Effector memory CD4-positive, alpha-beta T cell (primary cell): ENCODE measurements around the gene TM4SF20.

Source experiments
- DNase-seq, 3 donors: peaks; one replicate each; pipeline ENCODE4 v3.0.0-alpha.2; 2020
- H3K27ac ChIP-seq: 2 replicates; pipeline ENCODE4 v1.7.0; 2013; ENCODE audit warnings: mild to moderate bottlenecking, low read length, moderate library complexity; ENCODE audit not compliant: insufficient read depth, poor library complexity, severe bottlenecking
- H3K27me3 ChIP-seq: replicated peaks from 2 replicates; pipeline ENCODE4 v1.7.0; 2013; ENCODE audit warnings: mild to moderate bottlenecking, low read length; ENCODE audit not compliant: insufficient read depth, control insufficient read depth, poor library complexity, severe bottlenecking
- H3K36me3 ChIP-seq: 2 replicates; pipeline ENCODE4 v1.7.0; 2013; ENCODE audit warnings: mild to moderate bottlenecking, low read length, moderate library complexity; ENCODE audit not compliant: control insufficient read depth, insufficient read depth
- H3K4me1 ChIP-seq: 2 replicates; pipeline ENCODE4 v1.7.0; 2013; ENCODE audit warnings: low read length, mild to moderate bottlenecking; ENCODE audit not compliant: control insufficient read depth, insufficient read depth, poor library complexity, severe bottlenecking
- H3K4me3 ChIP-seq: 2 replicates; pipeline ENCODE4 v1.7.0; 2013; ENCODE audit warnings: low read length, low read depth, mild to moderate bottlenecking; ENCODE audit not compliant: insufficient read depth, poor library complexity, severe bottlenecking
- H3K9me3 ChIP-seq: 2 replicates; pipeline ENCODE4 v1.7.0; 2013; ENCODE audit warnings: mild to moderate bottlenecking, low read length, moderate library complexity; ENCODE audit not compliant: control insufficient read depth

Gene TM4SF20

GRCh38 chr2:227344231-227344630 lies 34.9 kb downstream of the TM4SF20 start:
- Histone ChIP-seq H3K9me3 (no peaks in the 10 kb centered on the region), H3K4me3 (no peak overlapping the region), H3K27ac (no peak overlapping the region), H3K27me3 (no peaks in the 10 kb centered on the region), H3K36me3 (peaks cover 19% of the 10 kb centered on the region), H3K4me1 (no peaks in the 10 kb centered on the region)
- DNase-seq, result no peak

GRCh38 chr2:227341553-227341952 lies 37.6 kb downstream of the TM4SF20 start:
- no peak overlapping the region for H3K27ac ChIP-seq
- H3K36me3 ChIP-seq, result peaks cover 14% of the 10 kb centered on the region
- no peak for DNase-seq
- H3K4me1 ChIP-seq, result no peaks in the 10 kb centered on the region
- no peaks in the 10 kb centered on the region for H3K9me3 ChIP-seq
- H3K4me3 ChIP-seq, result no peak overlapping the region
- H3K27me3 ChIP-seq, result no peaks in the 10 kb centered on the region

GRCh38 chr2:227340106-227340505 lies 39.0 kb downstream of the TM4SF20 start:
- no peak overlapping the region for H3K4me3 ChIP-seq
- no peaks in the 10 kb centered on the region for H3K27me3 ChIP-seq
- H3K36me3 ChIP-seq, result peaks cover 16% of the 10 kb centered on the region
- H3K9me3 ChIP-seq, result no peaks in the 10 kb centered on the region
- DNase-seq, result no peak
- no peak overlapping the region for H3K27ac ChIP-seq
- no peaks in the 10 kb centered on the region for H3K4me1 ChIP-seq

DNA sequence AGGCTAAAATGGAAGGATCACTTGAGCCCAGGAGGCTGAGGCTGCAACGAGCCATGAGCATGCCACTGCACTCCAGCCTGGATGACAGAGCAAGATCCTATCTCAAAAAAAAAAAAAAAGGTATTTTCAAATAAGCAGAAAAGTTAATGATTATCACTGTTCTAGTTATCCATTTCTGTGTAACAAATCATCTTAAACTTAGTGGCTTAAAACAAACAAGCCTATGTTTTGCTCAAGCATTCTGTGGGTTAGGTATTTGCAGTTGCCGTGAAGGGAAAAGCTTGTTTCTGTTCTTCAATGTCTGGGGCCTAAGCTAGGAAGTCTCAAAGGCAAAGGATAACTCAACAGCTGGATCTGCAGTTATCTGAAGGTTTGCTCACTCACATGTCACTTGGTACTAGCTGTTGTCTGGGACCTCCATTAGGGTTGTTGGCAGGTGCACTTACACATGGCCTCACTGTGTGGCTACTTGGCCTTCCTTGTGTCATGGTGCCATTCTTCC lies 40.0 kb downstream of the TM4SF20 start:
- H3K4me3 ChIP-seq, result no peak overlapping the region
- no peaks in the 10 kb centered on the region for H3K4me1 ChIP-seq
- H3K27me3 ChIP-seq, result no peaks in the 10 kb centered on the region
- H3K36me3 ChIP-seq, result peaks cover 16% of the 10 kb centered on the region
- H3K9me3 ChIP-seq, result no peaks in the 10 kb centered on the region
- DNase-seq, result no peak
- no peak overlapping the region for H3K27ac ChIP-seq

GRCh38 chr2:227337442-227337841 lies 41.7 kb downstream of the TM4SF20 start:
- no peaks in the 10 kb centered on the region for H3K4me1 ChIP-seq
- H3K27ac ChIP-seq, result no peak overlapping the region
- DNase-seq, result no peak
- H3K27me3 ChIP-seq, result no peaks in the 10 kb centered on the region
- H3K4me3 ChIP-seq, result no peak overlapping the region
- no peaks in the 10 kb centered on the region for H3K9me3 ChIP-seq
- H3K36me3 ChIP-seq, result peaks cover 27% of the 10 kb centered on the region

- H3K9me3 ChIP-seq, result no peaks in the 10 kb centered on the region
- H3K4me1 ChIP-seq, result no peaks in the 10 kb centered on the region
These were observed 43.4 kb downstream of the TM4SF20 start for GRCh38 chr2:227335713-227336112.

GRCh38 chr2:227326783-227327182 lies 52.3 kb downstream of the TM4SF20 start:
- Histone ChIP-seq H3K4me3 (no peak overlapping the region), H3K27ac (no peak overlapping the region), H3K9me3 (no peaks in the 10 kb centered on the region), H3K4me1 (peaks cover 7% of the 10 kb centered on the region), H3K36me3 (peaks cover 7% of the 10 kb centered on the region), H3K27me3 (no peaks in the 10 kb centered on the region)
- no peak for DNase-seq

More at GRCh38 chr2:227335713-227336112, 43.4 kb downstream of the TM4SF20 start:
- Histone ChIP-seq H3K36me3 (peaks cover 28% of the 10 kb centered on the region), H3K4me3 (no peak overlapping the region), H3K27me3 (no peaks in the 10 kb centered on the region), H3K27ac (no peak overlapping the region)
- DNase-seq, result no peak

DNA sequence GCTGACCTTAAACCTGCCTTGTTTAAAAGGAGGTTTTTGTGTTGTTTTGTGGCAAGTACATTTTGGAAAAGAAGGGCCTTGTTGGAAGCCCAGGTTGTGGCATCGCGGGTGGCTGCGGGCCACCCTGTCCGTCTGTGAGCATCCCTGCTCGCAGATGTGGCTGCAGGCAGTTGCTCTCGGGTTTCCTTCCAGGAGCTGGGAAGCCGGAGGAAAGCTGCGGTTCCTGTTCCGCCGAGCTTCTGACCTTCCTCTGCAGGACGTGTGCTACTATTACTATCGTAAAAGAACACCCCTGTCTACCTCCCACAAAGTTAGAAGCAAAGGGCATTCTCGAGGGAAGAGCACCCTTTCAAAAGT lies 53.3 kb downstream of the TM4SF20 start:
- H3K9me3 ChIP-seq, result no peaks in the 10 kb centered on the region
- DNase-seq, result no peak

GRCh38 chr2:227324995-227325838 lies 53.9 kb downstream of the TM4SF20 start, which contains the start of gene MFF:
TSS of gene MFF (plus strand) at chr2:227325251. CDS start at chr2:227330666, 5,415 bp downstream.
- Histone ChIP-seq H3K4me1 (peaks cover 7% of the 10 kb centered on the region), H3K4me3 (peak within 1 kb of the TSS; percentile 84), H3K9me3 (no peaks in the 10 kb centered on the region), H3K27me3 (no peaks in the 10 kb centered on the region), H3K36me3 (no peaks in the 10 kb centered on the region), H3K27ac (peak within 1 kb of the TSS; percentile 88)
- DNase-seq, result peak; percentile 90 to 92 (median 91)

More for the DNA sequence above, 53.3 kb downstream of the TM4SF20 start:
- H3K27me3 ChIP-seq, result no peaks in the 10 kb centered on the region
- peak overlapping the region; percentile 88 for H3K27ac ChIP-seq
- H3K4me3 ChIP-seq, result peak overlapping the region; percentile 84
- no peaks in the 10 kb centered on the region for H3K36me3 ChIP-seq
- H3K4me1 ChIP-seq, result peaks cover 7% of the 10 kb centered on the region

DNA sequence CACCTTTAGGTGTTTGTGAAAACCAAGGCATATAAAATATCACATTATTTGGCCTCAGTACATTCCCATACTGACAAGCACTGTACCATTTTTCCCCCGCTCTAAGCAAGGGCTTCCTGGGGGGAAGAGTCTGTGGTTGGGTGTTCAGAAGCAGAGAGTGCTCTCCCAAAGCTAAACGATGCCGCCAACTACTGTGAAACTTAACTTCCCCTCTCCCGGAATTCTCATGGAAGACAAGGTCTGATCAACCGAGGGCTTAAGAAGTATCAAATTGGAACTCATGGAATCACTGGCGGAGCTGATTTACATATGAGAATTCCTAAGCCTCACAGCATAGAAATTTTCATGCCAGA lies 54.5 kb downstream of the TM4SF20 start:
- H3K27me3 ChIP-seq, result no peaks in the 10 kb centered on the region
- DNase-seq, result no peak
- no peaks in the 10 kb centered on the region for H3K36me3 ChIP-seq
- H3K4me3 ChIP-seq, result peak overlapping the region; percentile 84
- H3K27ac ChIP-seq, result no peak overlapping the region
- H3K9me3 ChIP-seq, result no peaks in the 10 kb centered on the region
- peaks cover 7% of the 10 kb centered on the region for H3K4me1 ChIP-seq
